Osteoblast (primary cell): ENCODE results near the gene KLHDC4. TPM values are rescaled to one million over a fixed set of nuclear protein-coding genes. Genes with fewer than 3 reads are reported as not detected.

Experiments
- DNase-seq: peaks from one replicate; pipeline ENCODE4 v3.0.0; 2011; ENCODE audit warnings: low spot score, mixed read lengths; ENCODE audit not compliant: insufficient read length; ENCODE audit errors: missing footprints
- H2AFZ ChIP-seq: 2 replicates; pipeline ENCODE4 v1.6.0; 2011; ENCODE audit warnings: mild to moderate bottlenecking, low read length
- H3K27ac ChIP-seq: 2 replicates; pipeline ENCODE4 v1.5.1; 2011; ENCODE audit warnings: mild to moderate bottlenecking, low read depth, low read length, moderate library complexity
- H3K27me3 ChIP-seq: 2 replicates; pipeline ENCODE4 v1.6.0; 2012; ENCODE audit warnings: mild to moderate bottlenecking, control low read depth, inconsistent platforms, low read length, moderate library complexity; ENCODE audit not compliant: insufficient read depth
- H3K36me3 ChIP-seq: 2 replicates; pipeline ENCODE4 v1.5.1; 2011; ENCODE audit warnings: mild to moderate bottlenecking, low read length, control low read depth, moderate library complexity; ENCODE audit not compliant: insufficient read depth
- H3K4me1 ChIP-seq: 2 replicates; pipeline ENCODE4 v1.5.1; 2011; ENCODE audit warnings: mild to moderate bottlenecking, low read length, control low read depth, moderate library complexity; ENCODE audit not compliant: insufficient read depth
- H3K4me2 ChIP-seq: 2 replicates; pipeline ENCODE4 v1.6.0; 2011; ENCODE audit warnings: mild to moderate bottlenecking, low read length; ENCODE audit not compliant: insufficient read depth
- H3K4me3 ChIP-seq: fragments of 200-600 bp; sonication (generic); 3 replicates; pipeline ENCODE4 v1.5.1; 2012; ENCODE audit warnings: mild to moderate bottlenecking, low read length, inconsistent platforms; ENCODE audit not compliant: insufficient read depth
- H3K79me2 ChIP-seq: 2 replicates; pipeline ENCODE4 v1.6.0; 2012; ENCODE audit warnings: mild to moderate bottlenecking, low read length, control low read depth, inconsistent platforms; ENCODE audit not compliant: insufficient read depth
- H3K9me3 ChIP-seq: 2 replicates; pipeline ENCODE4 v1.5.1; 2011; ENCODE audit warnings: low read depth, low read length, control low read depth
- H4K20me1 ChIP-seq: 2 replicates; pipeline ENCODE4 v1.6.0; 2012; ENCODE audit warnings: mild to moderate bottlenecking, low read length, control low read depth; ENCODE audit not compliant: insufficient read depth
- total RNA-seq: library from RNA; depleted of rRNA; stranded (reverse); fragments of >200 nt; gene quantifications from 2 replicates; pipeline ENCODE4 v1.2.3, GENCODE V29; 2012
- TF ChIP-seq, protein P1 (sequence below): IDR thresholded peaks from 2 replicates; pipeline ENCODE4 v1.5.1; 2011; ENCODE audit warnings: mild to moderate bottlenecking, low read depth, low read length, moderate library complexity; ENCODE audit errors: extremely low read depth

The KLHDC4 gene
- total RNA-seq, 1 donor = 22.1 TPM

DNA sequence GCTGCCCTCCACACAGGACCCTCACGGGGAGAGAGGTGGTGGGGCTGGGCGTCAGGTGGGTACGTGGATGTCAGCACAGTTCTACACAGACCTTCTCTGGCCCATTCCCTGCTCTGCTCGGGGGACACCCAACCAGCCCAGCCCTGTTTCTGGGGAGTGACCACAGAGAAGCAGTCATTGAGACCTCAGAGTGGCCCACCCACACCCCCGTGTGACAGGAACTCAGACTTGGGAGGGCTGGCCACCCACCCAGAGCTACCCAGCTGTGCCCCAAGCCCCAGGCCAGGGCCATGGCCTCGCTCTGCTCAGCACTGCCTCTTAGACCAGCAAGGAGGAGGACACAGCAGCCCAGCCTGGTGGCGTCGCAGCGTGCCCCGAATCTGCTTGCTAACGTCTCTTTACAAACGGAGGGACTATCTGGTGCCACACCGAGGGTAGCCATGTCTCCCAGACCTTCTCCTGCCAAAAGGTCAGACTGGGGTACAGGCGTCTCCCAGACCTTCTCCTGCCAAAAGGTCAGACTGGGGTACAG is 77.7 kb downstream of the KLHDC4 start:
- H2AFZ ChIP-seq = no peak overlapping the region
- peak; percentile 91 for DNase-seq
- H3K36me3 ChIP-seq = no peaks in the 10 kb centered on the region
- H3K79me2 ChIP-seq = no peaks in the 10 kb centered on the region
- H3K4me1 ChIP-seq = no peaks in the 10 kb centered on the region
- peaks cover 28% of the 10 kb centered on the region for H3K27me3 ChIP-seq
- TF ChIP-seq, protein P1, sequence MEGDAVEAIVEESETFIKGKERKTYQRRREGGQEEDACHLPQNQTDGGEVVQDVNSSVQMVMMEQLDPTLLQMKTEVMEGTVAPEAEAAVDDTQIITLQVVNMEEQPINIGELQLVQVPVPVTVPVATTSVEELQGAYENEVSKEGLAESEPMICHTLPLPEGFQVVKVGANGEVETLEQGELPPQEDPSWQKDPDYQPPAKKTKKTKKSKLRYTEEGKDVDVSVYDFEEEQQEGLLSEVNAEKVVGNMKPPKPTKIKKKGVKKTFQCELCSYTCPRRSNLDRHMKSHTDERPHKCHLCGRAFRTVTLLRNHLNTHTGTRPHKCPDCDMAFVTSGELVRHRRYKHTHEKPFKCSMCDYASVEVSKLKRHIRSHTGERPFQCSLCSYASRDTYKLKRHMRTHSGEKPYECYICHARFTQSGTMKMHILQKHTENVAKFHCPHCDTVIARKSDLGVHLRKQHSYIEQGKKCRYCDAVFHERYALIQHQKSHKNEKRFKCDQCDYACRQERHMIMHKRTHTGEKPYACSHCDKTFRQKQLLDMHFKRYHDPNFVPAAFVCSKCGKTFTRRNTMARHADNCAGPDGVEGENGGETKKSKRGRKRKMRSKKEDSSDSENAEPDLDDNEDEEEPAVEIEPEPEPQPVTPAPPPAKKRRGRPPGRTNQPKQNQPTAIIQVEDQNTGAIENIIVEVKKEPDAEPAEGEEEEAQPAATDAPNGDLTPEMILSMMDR = no peak
- no peak overlapping the region for H3K27ac ChIP-seq
- no peaks in the 10 kb centered on the region for H3K9me3 ChIP-seq
- H3K4me3 ChIP-seq = no peak overlapping the region
- no peak overlapping the region for H3K4me2 ChIP-seq
- H4K20me1 ChIP-seq = no peaks in the 10 kb centered on the region

DNA sequence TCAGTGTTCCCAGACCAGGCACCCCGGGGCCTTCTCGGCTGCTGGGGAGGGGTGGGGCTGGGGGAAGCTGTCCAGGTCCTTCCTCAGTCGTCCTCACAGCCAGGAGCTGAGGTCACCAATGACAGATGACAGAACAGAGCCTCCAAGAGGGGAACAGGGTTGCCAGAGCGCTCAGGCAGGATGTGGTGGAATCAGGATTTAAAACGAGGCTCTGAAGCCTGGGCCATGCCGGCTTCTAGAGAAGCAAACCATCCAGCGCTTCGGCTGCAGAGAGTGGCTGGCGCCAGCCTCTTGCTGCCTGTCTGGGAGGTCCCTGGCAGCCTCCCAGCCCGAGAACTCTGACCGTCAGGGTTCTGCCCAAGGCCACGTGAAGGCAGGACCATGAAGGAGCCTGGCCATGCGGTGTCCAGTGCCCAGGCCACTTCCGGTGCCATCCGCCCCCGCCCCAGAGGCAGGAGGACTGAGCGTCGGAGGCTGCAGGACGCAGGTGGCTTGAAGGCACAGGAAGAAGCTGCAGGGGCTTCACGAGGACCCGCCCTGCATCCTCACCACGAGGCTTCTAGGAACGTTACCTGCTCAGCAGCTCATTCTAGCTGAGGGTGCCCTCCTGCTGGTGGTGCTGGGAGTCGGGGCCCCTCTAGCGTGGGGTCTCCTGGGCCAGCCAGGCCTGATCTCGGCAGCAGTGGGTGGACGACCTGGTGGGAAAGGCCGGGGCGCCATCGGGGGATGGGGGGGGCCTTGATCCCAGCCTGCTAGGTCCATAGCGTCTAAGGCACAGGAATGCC is 78.5 kb downstream of the KLHDC4 start:
- Histone ChIP-seq H3K79me2 (no peaks in the 10 kb centered on the region), H3K9me3 (no peaks in the 10 kb centered on the region), H3K4me3 (no peak overlapping the region), H3K36me3 (no peaks in the 10 kb centered on the region), H3K27ac (no peak overlapping the region), H3K27me3 (peaks cover 28% of the 10 kb centered on the region), H3K4me1 (peaks cover 2% of the 10 kb centered on the region), H3K4me2 (no peak overlapping the region), H2AFZ (no peak overlapping the region), H4K20me1 (no peaks in the 10 kb centered on the region)
- TF ChIP-seq, protein P1 = no peak
- peak; percentile 91 for DNase-seq

DNA sequence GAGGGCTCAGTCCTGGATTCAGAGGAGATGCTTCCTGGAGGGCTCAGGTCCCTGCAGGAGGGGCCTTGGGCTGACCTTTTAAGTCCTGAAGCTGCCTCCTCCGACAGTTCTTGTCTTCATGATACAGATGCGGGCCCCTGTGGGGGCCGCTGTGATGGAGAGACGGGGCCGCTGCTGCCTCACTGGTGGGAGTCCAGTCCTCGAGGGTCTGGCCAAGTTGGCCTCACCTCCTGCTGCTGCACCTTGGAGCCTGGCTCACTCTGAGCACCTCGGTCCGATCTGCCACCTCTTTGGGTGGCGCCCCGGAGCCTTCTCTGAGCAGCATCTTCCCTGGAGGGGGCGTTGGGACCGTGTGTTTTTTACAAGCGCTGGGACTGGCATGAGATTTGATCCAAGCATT is 79.1 kb downstream of the KLHDC4 start:
- no peak for DNase-seq
- Histone ChIP-seq H3K4me3 (no peak overlapping the region), H3K27ac (no peak overlapping the region), H4K20me1 (no peaks in the 10 kb centered on the region), H3K4me2 (no peak overlapping the region), H2AFZ (no peak overlapping the region), H3K36me3 (no peaks in the 10 kb centered on the region), H3K27me3 (peaks cover 28% of the 10 kb centered on the region), H3K79me2 (no peaks in the 10 kb centered on the region), H3K4me1 (peaks cover 7% of the 10 kb centered on the region), H3K9me3 (no peaks in the 10 kb centered on the region)
- TF ChIP-seq, protein P1 = no peak

DNA sequence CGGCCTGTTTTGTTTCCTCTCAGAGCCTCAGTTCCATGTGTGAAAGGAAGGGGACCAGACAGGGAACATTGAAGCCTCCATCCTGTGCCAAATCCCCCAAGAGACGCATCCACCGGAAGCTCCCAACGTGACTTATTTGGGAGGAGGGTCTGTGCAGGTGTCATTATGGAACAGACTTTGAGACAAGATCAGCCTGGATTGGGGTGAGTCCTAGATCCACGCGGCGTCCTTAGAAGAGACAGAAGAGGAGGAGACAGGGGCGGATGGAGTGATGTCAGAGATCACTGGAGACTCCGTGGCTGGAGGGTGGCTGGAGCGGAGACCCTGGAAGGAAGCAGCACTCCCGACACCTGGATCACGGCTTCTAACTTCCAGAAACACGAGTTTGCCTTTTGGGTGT is 80.0 kb downstream of the KLHDC4 start:
- H4K20me1 ChIP-seq = no peaks in the 10 kb centered on the region

More for the DNA sequence above, 80.0 kb downstream of the KLHDC4 start:
- H3K36me3 ChIP-seq = no peaks in the 10 kb centered on the region
- peaks cover 8% of the 10 kb centered on the region for H3K4me1 ChIP-seq
- TF ChIP-seq, protein P1 = no peak
- H3K79me2 ChIP-seq = no peaks in the 10 kb centered on the region
- DNase-seq = no peak
- no peak overlapping the region for H3K4me2 ChIP-seq
- H3K9me3 ChIP-seq = no peaks in the 10 kb centered on the region
- H3K4me3 ChIP-seq = no peak overlapping the region
- H2AFZ ChIP-seq = no peak overlapping the region
- peaks cover 28% of the 10 kb centered on the region for H3K27me3 ChIP-seq
- no peak overlapping the region for H3K27ac ChIP-seq
